H1 (cell line): Measurements from ENCODE around the gene MSI2. TPM values are rescaled to one million over a fixed set of nuclear protein-coding genes. Genes with fewer than 3 reads are reported as not detected.
A peak's percentile ranks its signal among the peaks of the same experiment; 100 is the strongest.

Experiments
- CTCF ChIA-PET: fragments of 300-600 bp; sonication (Branson Sonifier 250); formaldehyde crosslinking; loops from one replicate; lab custom pipeline; 2021; ENCODE audit not compliant: partially characterized antibody; lab: Charles Lee
- POLR2A ChIA-PET: fragments of 300-600 bp; sonication (Branson Sonifier 250); formaldehyde crosslinking; loops from one replicate; lab custom pipeline; 2021; ENCODE audit warnings: inconsistent platforms; ENCODE audit not compliant: partially characterized antibody; lab: Charles Lee
- DNase-seq, 2 experiments: peaks; one replicate each; pipeline versions ENCODE4 v3.0.0 to v3.0.0-alpha.2; 2010 to 2022; ENCODE audit warnings: low spot score in 2 of 2, low read depth in 1 of 2, mixed read lengths in 1 of 2
- FAIRE-seq: peaks from 2 replicates; lab custom pipeline; 2011; peaks lifted over from hg19 to GRCh38; lab: Jason Lieb, UNC
- H2AFZ ChIP-seq: 2 replicates; pipeline ENCODE4 v1.8.1; 2012; ENCODE audit warnings: low read length, inconsistent platforms
- H2AK5ac ChIP-seq: 2 replicates; pipeline ENCODE4 v1.6.1; 2013; ENCODE audit warnings: low read depth, low read length
- H2BK120ac ChIP-seq: replicated peaks from 2 replicates; pipeline ENCODE3; 2013; ENCODE audit warnings: low read depth, low read length, inconsistent platforms
- H2BK12ac ChIP-seq: 2 replicates; pipeline ENCODE4 v1.6.1; 2013; ENCODE audit warnings: low read depth, low read length
- H2BK15ac ChIP-seq: 2 replicates; pipeline ENCODE4 v1.6.1; 2013; ENCODE audit warnings: low read length
- H2BK20ac ChIP-seq: 2 replicates; pipeline ENCODE4 v1.6.1; 2013; ENCODE audit warnings: low read length
- H2BK5ac ChIP-seq: 2 replicates; pipeline ENCODE4 v1.6.1; 2013; ENCODE audit warnings: low read depth, low read length
- H3K14ac ChIP-seq: 2 replicates; pipeline ENCODE4 v1.6.1; 2013; ENCODE audit warnings: inconsistent platforms; ENCODE audit not compliant: insufficient read length
- H3K18ac ChIP-seq: 2 replicates; pipeline ENCODE4 v1.6.1; 2013; ENCODE audit warnings: low read length; ENCODE audit errors: extremely low read depth
- H3K23ac ChIP-seq: 2 replicates; pipeline ENCODE4 v1.6.1; 2013; ENCODE audit warnings: inconsistent platforms; ENCODE audit not compliant: insufficient read length
- H3K23me2 ChIP-seq: 2 replicates; pipeline ENCODE4 v1.6.1; 2013; ENCODE audit warnings: low read depth, low read length
- H3K27ac ChIP-seq: 2 replicates; pipeline ENCODE4 v1.6.1; 2011; ENCODE audit warnings: low read depth, low read length, inconsistent platforms
- H3K27me3 ChIP-seq, 4 experiments: replicated peaks in 1 of 4; 1 replicate in 1 of 4; 2 replicates in 3 of 4; pipeline versions ENCODE4 v1.6.1 to v1.8.1; 2011 to 2013; ENCODE audit warnings: low read length in 3 of 4, mild to moderate bottlenecking in 3 of 4, inconsistent platforms in 2 of 4, mixed read lengths in 2 of 4, moderate library complexity in 1 of 4; ENCODE audit not compliant: control insufficient read depth in 3 of 4, insufficient read depth in 3 of 4; ENCODE audit errors: extremely low read depth in 1 of 4
- H3K36me3 ChIP-seq, 4 experiments: 2 replicates each; pipeline versions ENCODE4 v1.6.1 to v1.8.1; 2011 to 2013; ENCODE audit warnings: mild to moderate bottlenecking in 4 of 4, low read length in 3 of 4, moderate library complexity in 2 of 4, control low read depth in 1 of 4, inconsistent platforms in 1 of 4; ENCODE audit not compliant: insufficient read depth in 4 of 4, control insufficient read depth in 2 of 4
- H3K4ac ChIP-seq: replicated peaks from 2 replicates; pipeline ENCODE3; 2013; ENCODE audit warnings: low read length, low read depth, mixed read lengths, inconsistent platforms; ENCODE audit not compliant: insufficient read length
- H3K4me1 ChIP-seq, 4 experiments: replicated peaks in 1 of 4; 1 replicate in 1 of 4; 2 replicates in 3 of 4; pipeline versions ENCODE4 v1.6.1 to v1.8.1; 2011 to 2013; ENCODE audit warnings: low read length in 3 of 4, inconsistent platforms in 2 of 4, mixed read lengths in 1 of 4; ENCODE audit not compliant: insufficient read depth in 4 of 4, control insufficient read depth in 3 of 4
- H3K4me2 ChIP-seq, 2 experiments: 2 replicates each; pipeline versions ENCODE4 v1.6.1 to v1.8.1; 2011 to 2013; ENCODE audit warnings: low read depth in 2 of 2, low read length in 2 of 2, control low read depth in 1 of 2, inconsistent platforms in 1 of 2, mild to moderate bottlenecking in 1 of 2; ENCODE audit not compliant: insufficient read depth in 1 of 2
- H3K4me3 ChIP-seq, 4 experiments: fragments of 200-600, 300-600 bp in 1 of 4; sonication (generic), shearing (Covaris generic), sonication (Bioruptor Twin) in 1 of 4; 2 replicates each; pipeline versions ENCODE4 v1.5.1 to v1.8.1; 2011 to 2016; ENCODE audit warnings: low read length in 4 of 4, low read depth in 3 of 4, control low read depth in 2 of 4, inconsistent platforms in 2 of 4, mild to moderate bottlenecking in 2 of 4, mixed read lengths in 1 of 4, moderate library complexity in 1 of 4; ENCODE audit not compliant: insufficient read depth in 2 of 4; ENCODE audit errors: extremely low read depth in 1 of 4
- H3K56ac ChIP-seq: replicated peaks from 2 replicates; pipeline ENCODE3; 2013; ENCODE audit warnings: low read depth, mild to moderate bottlenecking, mixed read lengths, low read length, inconsistent platforms; ENCODE audit not compliant: insufficient read length
- H3K79me1 ChIP-seq: 2 replicates; pipeline ENCODE4 v1.6.1; 2013; ENCODE audit warnings: low read depth, low read length, control low read depth
- H3K79me2 ChIP-seq, 2 experiments: 2 replicates each; pipeline versions ENCODE4 v1.6.1 to v1.8.1; 2012 to 2013; ENCODE audit warnings: low read length in 2 of 2, mild to moderate bottlenecking in 2 of 2, inconsistent platforms in 1 of 2; ENCODE audit not compliant: insufficient read depth in 2 of 2, control insufficient read depth in 1 of 2
- H3K9ac ChIP-seq, 4 experiments: replicated peaks in 1 of 4; 1 replicate in 1 of 4; 2 replicates in 3 of 4; pipeline versions ENCODE4 v1.6.1 to v1.8.1; 2011 to 2013; ENCODE audit warnings: low read depth in 3 of 4, low read length in 3 of 4, control low read depth in 2 of 4, mild to moderate bottlenecking in 2 of 4, moderate library complexity in 2 of 4, inconsistent platforms in 1 of 4; ENCODE audit errors: extremely low read depth in 1 of 4
- H3K9me3 ChIP-seq, 2 experiments: 2 replicates each; pipeline versions ENCODE4 v1.6.1 to v1.8.1; 2012 to 2013; ENCODE audit warnings: mild to moderate bottlenecking in 2 of 2, moderate library complexity in 2 of 2, control low read depth in 1 of 2, inconsistent platforms in 1 of 2, low read depth in 1 of 2, low read length in 1 of 2, mixed read lengths in 1 of 2; ENCODE audit not compliant: insufficient read depth in 2 of 2
- H4K20me1 ChIP-seq, 2 experiments: replicated peaks in 1 of 2; 2 replicates each; pipeline versions ENCODE3 to v1.8.1; 2011 to 2013; ENCODE audit warnings: inconsistent platforms in 2 of 2, low read length in 2 of 2, mild to moderate bottlenecking in 1 of 2; ENCODE audit not compliant: insufficient read depth in 2 of 2, control insufficient read depth in 1 of 2
- H4K5ac ChIP-seq: 2 replicates; pipeline ENCODE4 v1.6.1; 2013; ENCODE audit warnings: low read length, low read depth, mixed read lengths, inconsistent platforms; ENCODE audit not compliant: insufficient read length
- H4K8ac ChIP-seq: 2 replicates; pipeline ENCODE4 v1.8.0; 2013; ENCODE audit warnings: mild to moderate bottlenecking, moderate library complexity, low read length, inconsistent platforms; ENCODE audit not compliant: insufficient read depth; ENCODE audit errors: extremely low read depth
- H4K91ac ChIP-seq: replicated peaks from 2 replicates; pipeline ENCODE3; 2013; ENCODE audit warnings: low read length, mixed read lengths, inconsistent platforms; ENCODE audit not compliant: insufficient read length
- ATF2 ChIP-seq: IDR thresholded peaks from 2 replicates; pipeline ENCODE4 v1.6.1; 2012; ENCODE audit warnings: low read length, inconsistent platforms
- BCL11A ChIP-seq, 2 experiments: IDR thresholded peaks; one replicate each; pipeline ENCODE4 v1.6.1; 2011; ENCODE audit warnings: low read depth in 2 of 2, low read length in 2 of 2, mild to moderate bottlenecking in 2 of 2
- BRCA1 ChIP-seq: IDR thresholded peaks from 2 replicates; pipeline ENCODE4 v1.6.1; 2012; ENCODE audit warnings: low read depth, low read length, improper control_type of control experiment
- CHD2 ChIP-seq: IDR thresholded peaks from 2 replicates; pipeline ENCODE4 v1.6.1; 2012; ENCODE audit warnings: low read length, improper control_type of control experiment
- EP300 ChIP-seq, 2 experiments: IDR thresholded peaks; 1 replicate in 1 of 2; 2 replicates in 1 of 2; pipeline ENCODE4 v1.6.1; 2011 to 2012; ENCODE audit warnings: low read depth in 2 of 2, low read length in 2 of 2, mild to moderate bottlenecking in 2 of 2, borderline replicate concordance in 1 of 2, inconsistent platforms in 1 of 2, moderate library complexity in 1 of 2
- JUN ChIP-seq: IDR thresholded peaks from 2 replicates; pipeline ENCODE4 v1.6.1; 2011; ENCODE audit warnings: low read depth, mild to moderate bottlenecking, improper control_type of control experiment, low read length
- NANOG ChIP-seq: IDR thresholded peaks from 2 replicates; pipeline ENCODE4 v1.6.1; 2011; ENCODE audit warnings: low read length, low read depth, mild to moderate bottlenecking, inconsistent platforms; ENCODE audit not compliant: insufficient read depth, poor library complexity, severe bottlenecking
- NRF1 ChIP-seq: IDR thresholded peaks from 2 replicates; pipeline ENCODE4 v1.6.1; 2011; ENCODE audit warnings: mild to moderate bottlenecking, low read depth, low read length, improper control_type of control experiment
- POU5F1 ChIP-seq: IDR thresholded peaks from 2 replicates; pipeline ENCODE4 v1.6.1; 2011; ENCODE audit warnings: low read depth, mild to moderate bottlenecking, low read length, moderate library complexity
- SP2 ChIP-seq: IDR thresholded peaks from 2 replicates; pipeline ENCODE4 v1.6.1; 2012; ENCODE audit warnings: mild to moderate bottlenecking, low read length, inconsistent platforms
- ZNF274 ChIP-seq: IDR thresholded peaks from 2 replicates; pipeline ENCODE4 v1.7.0; 2012; ENCODE audit warnings: low read length, borderline replicate concordance; ENCODE audit errors: extremely low read depth
- WGBS, 2 experiments: shearing (Covaris generic) in 1 of 2; methylation state at CpG; one replicate each; pipeline versions ENCODE4 v1.1.6 to v1.1.7; 2013 to 2015; ENCODE audit warnings: low lambda C conversion rate in 2 of 2, mixed read lengths in 2 of 2, inconsistent platforms in 1 of 2, low coverage in 1 of 2, missing lambda C conversion rate in 1 of 2; ENCODE audit not compliant: insufficient replicate concordance in 2 of 2, insufficient coverage in 1 of 2, insufficient read length in 1 of 2; ENCODE audit errors: extremely low coverage in 1 of 2, missing lambda C conversion rate in 1 of 2; 5-methylcytosine and 5-hydroxymethylcytosine counted together
- polyA plus RNA-seq, 7 experiments: library from polyadenylated mRNA; depleted of rRNA in 3 of 7; stranded (reverse) in 5 of 7; unstranded in 2 of 7; fragments of >200 nt in 5 of 7; fragments of 200-250 nt in 2 of 7; gene quantifications; 1 replicate in 5 of 7; 2 replicates in 1 of 7; 4 replicates in 1 of 7; pipeline versions ENCODE4 v1.2.1 to v1.2.3, GENCODE V29; 2011 to 2013; ENCODE audit warnings: missing spikeins in 2 of 7, mixed read lengths in 2 of 7
- total RNA-seq: library from RNA; stranded (reverse); fragmentation: NEBNext Ultra II Directional; extraction: Animal tissue kit (Norgen Biotek cat#: 25700); gene quantifications from 2 replicates; pipeline ENCODE4 v1.2.1, GENCODE V29; 2021

MSI2 gene
- total and polyA plus RNA-seq, 2 of the 8 experiments (the other 6 are each of a cell fraction or from before 2014, with no cell fraction given), result 36.7 to 80.6 TPM

DNA sequence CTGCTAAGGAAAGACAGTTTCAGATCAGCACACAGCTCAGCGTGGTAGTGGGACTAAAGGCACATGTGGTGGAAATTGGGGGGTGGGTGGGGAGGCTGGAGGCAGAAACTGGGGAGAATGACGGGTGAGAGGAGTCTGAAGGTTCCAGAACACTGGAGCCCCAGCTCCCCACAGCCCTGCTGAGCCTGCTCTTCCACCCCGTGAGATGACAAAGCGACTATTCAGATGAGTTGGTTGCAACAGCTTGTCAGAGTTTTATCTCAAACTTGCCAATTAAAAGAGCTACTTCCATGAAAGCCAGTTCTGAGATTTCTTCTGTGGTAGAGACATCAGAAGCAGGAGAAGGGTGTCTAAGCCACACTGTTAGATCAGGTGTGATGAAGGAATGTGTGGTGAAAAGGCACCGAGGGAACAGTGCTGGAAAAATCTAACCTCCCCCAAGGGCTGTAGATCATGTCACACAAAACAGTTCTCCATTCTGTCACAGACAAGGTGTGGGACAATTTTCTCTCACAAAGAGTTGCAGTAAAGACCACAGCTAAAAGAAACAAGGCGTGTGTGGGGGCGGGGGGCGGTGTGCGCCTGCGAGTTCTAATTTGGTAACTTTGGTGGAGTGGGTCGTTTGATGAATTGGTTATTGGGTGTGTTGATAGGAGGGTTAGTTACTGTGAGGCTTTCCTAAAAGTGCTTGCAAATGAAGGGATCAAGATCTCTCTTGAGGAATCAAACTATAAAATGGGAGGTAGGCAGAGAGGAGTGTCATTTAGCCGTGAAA is 449.8 kb downstream of the MSI2 start:
- Histone ChIP-seq H3K4me1 (peaks cover 0 to 11% (median 6%) of the 10 kb centered on the region in 4 experiments; a peak in 6 of 7 replicates), H3K4me2 (no peak overlapping the region), H3K23me2 (no peaks in the 10 kb centered on the region), H4K5ac (no peak overlapping the region), H3K27me3 (no peaks in the 10 kb centered on the region; a peak in 2 of 7 replicates), H3K9me3 (no peaks in the 10 kb centered on the region), H4K91ac (no peak overlapping the region), H2BK20ac (no peak overlapping the region), H3K9ac (no peak overlapping the region), H3K79me1 (no peaks in the 10 kb centered on the region), H3K79me2 (no peaks in the 10 kb centered on the region), H2BK120ac (no peak overlapping the region), H3K14ac (no peak overlapping the region), H3K18ac (no peak overlapping the region), H4K20me1 (no peaks in the 10 kb centered on the region), H2AK5ac (no peak overlapping the region), H4K8ac (no peak overlapping the region), H3K36me3 (no peaks in the 10 kb centered on the region), H2BK5ac (no peak overlapping the region), H3K27ac (no peak overlapping the region), H3K4me3 (no peak overlapping the region), H2BK12ac (no peak overlapping the region), H3K23ac (no peak overlapping the region), H3K4ac (no peak overlapping the region), H2BK15ac (peak overlapping the region; percentile 84; the same call in 1 of the 2 replicates), H2AFZ (no peak overlapping the region), H3K56ac (no peak overlapping the region)
- FAIRE-seq (no peak), DNase-seq (peak in 1 of 2 experiments; percentile 35)
- WGBS, 2 experiments, result 78% methylated on average over 12 of the region's 12 CpGs; no CpG with 5 or more reads in 1 of the 2 experiments
- CTCF ChIA-PET, result interaction anchor here (0.6 to 1.9 kb wide), 17 partner anchors 11 to 871 kb away, joined by 3 to 7 read pairs (median 4); no protein-coding TSS in a partner anchor
- POLR2A ChIA-PET, result no interaction called here
- TF ChIP-seq JUN (no peak), EP300 (IDR thresholded peaks at IDR 0.05; ENCODE audit: borderline replicate concordance in 1 of 2, low read depth in 2 of 2, low read length in 2 of 2) (no peak), SP2 (no peak), BRCA1 (no peak), ZNF274 (no peak), POU5F1 (no peak), ATF2 (no peak), NRF1 (no peak), BCL11A (IDR thresholded peaks at IDR 0.05; ENCODE audit: low read depth in 2 of 2, low read length in 2 of 2) (no peak), CHD2 (no peak), NANOG (no peak)
